SU-DHL-6 (cell line): ENCODE results near the gene KRTAP6-2.

Experiments
- H2AFZ ChIP-seq: fragments of 200-600 bp; sonication (generic); 2 replicates; pipeline ENCODE4 v1.6.1; 2014; ENCODE audit warnings: low read depth, mild to moderate bottlenecking, moderate library complexity, mixed read lengths, antibody characterized with exemption, low read length; ENCODE audit not compliant: severe bottlenecking
- H3F3A ChIP-seq: fragments of 200-600 bp; shearing (Covaris generic); 2 replicates; pipeline ENCODE4 v1.6.0; 2016; ENCODE audit warnings: antibody characterized with exemption, mild to moderate bottlenecking; ENCODE audit not compliant: insufficient read depth
- H3K27ac ChIP-seq: fragments of 200-600 bp; sonication (generic); 2 replicates; pipeline ENCODE4 v1.5.1; 2016; ENCODE audit warnings: low read depth, mild to moderate bottlenecking, low read length, moderate library complexity, mixed read lengths
- H3K27me3 ChIP-seq: fragments of 200-600 bp; sonication (generic), shearing (Covaris generic); 2 replicates; pipeline ENCODE4 v1.6.0; 2014; ENCODE audit warnings: mild to moderate bottlenecking, low read length
- H3K36me3 ChIP-seq: fragments of 200-600 bp; sonication (generic); 2 replicates; pipeline ENCODE4 v1.6.1; 2014; ENCODE audit warnings: mild to moderate bottlenecking, low read length, mixed read lengths
- H3K4me2 ChIP-seq: fragments of 300-600, 200-600 bp; shearing (Covaris generic), sonication (generic); 2 replicates; pipeline ENCODE4 v1.6.0; 2014; ENCODE audit warnings: low read length, low read depth, mild to moderate bottlenecking; ENCODE audit not compliant: poor library complexity, severe bottlenecking
- H3K4me3 ChIP-seq: fragments of 200-600 bp; sonication (generic); 2 replicates; pipeline ENCODE4 v1.5.1; 2014; ENCODE audit warnings: antibody characterized with exemption, low read length, mild to moderate bottlenecking, mixed read lengths; ENCODE audit not compliant: insufficient read depth, poor library complexity, severe bottlenecking
- H3K79me2 ChIP-seq: fragments of 200-600 bp; sonication (generic); 2 replicates; pipeline ENCODE4 v1.6.1; 2014; ENCODE audit warnings: mild to moderate bottlenecking, low read length, moderate library complexity; ENCODE audit not compliant: insufficient read depth
- H3K9ac ChIP-seq: fragments of 200-600 bp; sonication (generic); 2 replicates; pipeline ENCODE4 v1.7.0; 2014; ENCODE audit warnings: mild to moderate bottlenecking, low read length
- H3K9me2 ChIP-seq: fragments of 200-600 bp; sonication (generic); replicated peaks from 2 replicates; pipeline ENCODE4 v1.6.1; 2014; ENCODE audit warnings: low read length; ENCODE audit not compliant: insufficient read depth
- H3K9me3 ChIP-seq: fragments of 200-600 bp; sonication (generic); 2 replicates; pipeline ENCODE4 v1.6.1; 2014; ENCODE audit warnings: low read length, mixed read lengths; ENCODE audit not compliant: insufficient read depth
- H4K20me1 ChIP-seq: fragments of 200-600 bp; sonication (generic); 2 replicates; pipeline ENCODE4 v1.6.1; 2014; ENCODE audit warnings: low read depth, mild to moderate bottlenecking, antibody characterized with exemption, low read length, moderate library complexity, mixed read lengths
- EZH2phosphoT487 ChIP-seq: fragments of 200-600 bp; sonication (generic), shearing (Covaris generic); conservative IDR thresholded peaks from 2 replicates; pipeline ENCODE4 v1.6.1; 2018; ENCODE audit warnings: mild to moderate bottlenecking, antibody characterized with exemption, low read length, moderate library complexity, mixed read lengths
- TF ChIP-seq, protein P1 (sequence below): fragments of 200-600 bp; sonication (generic); IDR thresholded peaks from one replicate; pipeline ENCODE4 v1.5.1; 2017; ENCODE audit warnings: antibody characterized with exemption, mild to moderate bottlenecking, low read length, moderate library complexity; ENCODE audit not compliant: insufficient read depth, poor library complexity, severe bottlenecking

KRTAP6-2 gene

DNA sequence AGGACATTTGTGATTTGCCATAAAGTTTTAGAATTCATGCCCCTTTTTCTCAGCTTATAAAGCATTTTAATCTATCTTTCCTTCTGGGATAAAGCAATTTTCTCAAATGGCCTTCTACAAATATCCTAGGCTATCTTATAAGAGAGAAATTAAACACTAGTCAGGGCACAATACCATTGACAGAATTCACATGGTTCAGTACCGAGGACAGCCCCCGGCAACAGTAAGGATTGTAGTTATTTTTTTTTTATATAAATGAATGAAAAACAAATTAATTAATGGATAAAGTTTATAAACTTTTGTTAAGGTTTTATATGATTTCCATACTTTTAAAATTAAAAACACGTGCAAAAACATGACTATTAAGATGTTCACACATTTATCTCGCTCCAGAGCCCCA, 29.4 kb upstream of the KRTAP6-2 start:
- H2AFZ ChIP-seq: no peak overlapping the region
- TF ChIP-seq, protein P1, sequence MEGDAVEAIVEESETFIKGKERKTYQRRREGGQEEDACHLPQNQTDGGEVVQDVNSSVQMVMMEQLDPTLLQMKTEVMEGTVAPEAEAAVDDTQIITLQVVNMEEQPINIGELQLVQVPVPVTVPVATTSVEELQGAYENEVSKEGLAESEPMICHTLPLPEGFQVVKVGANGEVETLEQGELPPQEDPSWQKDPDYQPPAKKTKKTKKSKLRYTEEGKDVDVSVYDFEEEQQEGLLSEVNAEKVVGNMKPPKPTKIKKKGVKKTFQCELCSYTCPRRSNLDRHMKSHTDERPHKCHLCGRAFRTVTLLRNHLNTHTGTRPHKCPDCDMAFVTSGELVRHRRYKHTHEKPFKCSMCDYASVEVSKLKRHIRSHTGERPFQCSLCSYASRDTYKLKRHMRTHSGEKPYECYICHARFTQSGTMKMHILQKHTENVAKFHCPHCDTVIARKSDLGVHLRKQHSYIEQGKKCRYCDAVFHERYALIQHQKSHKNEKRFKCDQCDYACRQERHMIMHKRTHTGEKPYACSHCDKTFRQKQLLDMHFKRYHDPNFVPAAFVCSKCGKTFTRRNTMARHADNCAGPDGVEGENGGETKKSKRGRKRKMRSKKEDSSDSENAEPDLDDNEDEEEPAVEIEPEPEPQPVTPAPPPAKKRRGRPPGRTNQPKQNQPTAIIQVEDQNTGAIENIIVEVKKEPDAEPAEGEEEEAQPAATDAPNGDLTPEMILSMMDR: no peak
- no peak for TF ChIP-seq EZH2phosphoT487
- no peaks in the 10 kb centered on the region for H3K36me3 ChIP-seq
- no peak overlapping the region for H3K9ac ChIP-seq
- H3K27ac ChIP-seq: no peak overlapping the region
- H4K20me1 ChIP-seq: no peaks in the 10 kb centered on the region
- no peak overlapping the region for H3K4me2 ChIP-seq
- H3K27me3 ChIP-seq: no peaks in the 10 kb centered on the region
- no peaks in the 10 kb centered on the region for H3F3A ChIP-seq
- no peaks in the 10 kb centered on the region for H3K79me2 ChIP-seq
- peaks cover 10% of the 10 kb centered on the region for H3K9me3 ChIP-seq
- no peak overlapping the region for H3K4me3 ChIP-seq
- H3K9me2 ChIP-seq: no peaks in the 10 kb centered on the region

DNA sequence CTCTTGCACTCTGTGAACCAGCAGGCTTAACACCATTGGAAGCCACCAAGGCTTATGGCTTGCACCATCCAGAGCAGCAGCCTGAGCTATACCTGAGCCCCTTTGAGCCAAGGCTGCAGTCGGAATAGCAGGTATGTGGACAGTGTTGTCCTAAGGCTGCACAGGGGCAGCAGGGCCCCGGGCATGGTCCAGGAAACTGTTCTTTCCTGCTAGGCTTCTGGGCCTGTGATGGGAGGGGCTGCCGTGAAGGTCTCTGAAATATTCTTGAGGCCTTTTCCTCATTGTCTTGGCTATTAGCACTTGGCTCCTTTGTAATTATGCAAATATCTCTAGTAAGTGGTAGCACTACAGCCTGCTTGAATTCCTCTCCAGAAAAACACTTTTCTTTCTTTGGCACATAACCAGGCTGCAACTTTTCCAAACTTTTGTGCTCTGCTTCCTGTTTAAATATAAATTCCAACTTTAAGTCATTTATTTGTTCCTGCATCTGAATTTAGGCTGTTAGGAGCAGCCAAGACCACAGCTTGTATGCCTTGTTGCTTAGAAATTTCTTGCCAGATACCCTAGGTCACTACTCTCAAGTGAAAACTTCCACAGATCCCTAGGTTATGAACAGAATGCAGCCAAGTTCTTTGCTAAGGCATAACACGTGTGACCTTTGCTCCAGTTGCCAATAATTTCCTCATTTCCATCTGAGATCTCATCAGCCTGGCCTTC, 26.9 kb upstream of the KRTAP6-2 start:
- no peaks in the 10 kb centered on the region for H3K79me2 ChIP-seq
- peaks cover 10% of the 10 kb centered on the region for H3K9me3 ChIP-seq
- no peaks in the 10 kb centered on the region for H3K27me3 ChIP-seq
- TF ChIP-seq, protein P1: no peak
- no peak for TF ChIP-seq EZH2phosphoT487
- H3F3A ChIP-seq: no peaks in the 10 kb centered on the region
- H4K20me1 ChIP-seq: no peaks in the 10 kb centered on the region
- H2AFZ ChIP-seq: no peak overlapping the region
- no peak overlapping the region for H3K27ac ChIP-seq
- H3K9me2 ChIP-seq: no peaks in the 10 kb centered on the region
- H3K36me3 ChIP-seq: no peaks in the 10 kb centered on the region
- no peak overlapping the region for H3K4me2 ChIP-seq
- H3K4me3 ChIP-seq: no peak overlapping the region
- H3K9ac ChIP-seq: no peak overlapping the region

DNA sequence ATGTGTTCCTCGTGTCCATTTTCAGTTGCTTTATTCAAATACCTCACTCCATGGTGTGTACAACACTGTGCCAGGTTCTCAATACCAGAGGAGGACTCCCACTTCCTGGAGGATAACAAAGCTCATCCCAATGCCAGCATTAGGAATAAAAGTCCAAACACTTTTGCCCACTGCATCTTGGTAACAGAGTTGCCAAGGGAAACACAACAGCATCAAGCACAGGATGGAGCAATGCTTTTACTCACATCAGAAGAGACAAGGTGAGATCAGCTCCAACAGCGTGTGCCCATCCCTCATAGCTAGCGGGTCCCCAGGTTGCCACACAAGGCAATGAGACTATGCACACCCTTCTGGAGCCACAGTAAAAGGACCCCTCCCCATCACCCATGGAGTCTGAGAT, 24.7 kb upstream of the KRTAP6-2 start:
- H3K9ac ChIP-seq: no peak overlapping the region
- H3K27me3 ChIP-seq: no peaks in the 10 kb centered on the region
- no peaks in the 10 kb centered on the region for H4K20me1 ChIP-seq
- H3K4me3 ChIP-seq: no peak overlapping the region
- no peaks in the 10 kb centered on the region for H3K9me2 ChIP-seq
- H3K36me3 ChIP-seq: no peaks in the 10 kb centered on the region
- no peaks in the 10 kb centered on the region for H3K79me2 ChIP-seq
- no peak overlapping the region for H2AFZ ChIP-seq
- H3K27ac ChIP-seq: no peak overlapping the region
- H3K9me3 ChIP-seq: peaks cover 10% of the 10 kb centered on the region
- no peak overlapping the region for H3K4me2 ChIP-seq
- H3F3A ChIP-seq: no peaks in the 10 kb centered on the region
- TF ChIP-seq, protein P1: no peak
- TF ChIP-seq EZH2phosphoT487: no peak

DNA sequence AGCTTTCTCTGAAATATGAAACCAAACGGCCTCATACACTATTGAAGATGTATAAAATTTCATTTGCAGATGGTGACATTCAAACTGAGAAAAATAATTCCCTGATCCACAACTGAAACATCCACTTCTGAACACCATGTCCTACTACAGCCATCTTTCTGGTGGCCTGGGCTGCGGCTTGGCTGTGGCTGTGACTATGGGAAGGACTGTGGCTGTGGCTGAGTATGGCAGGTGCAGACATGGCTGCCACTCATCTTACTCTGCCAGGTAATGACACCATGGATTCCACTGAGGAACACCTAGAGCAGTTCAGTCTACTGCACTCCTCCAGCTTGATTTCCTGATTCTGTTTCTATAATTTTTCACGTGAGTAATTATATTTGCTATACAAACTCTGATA, 21.8 kb upstream of the KRTAP6-2 start, which contains the start of gene KRTAP20-4:
KRTAP20-4 (plus strand) TSS at position 106 of the 400 bp plus-strand sequence.
- H4K20me1 ChIP-seq: no peaks in the 10 kb centered on the region
- no peak within 1 kb of the TSS for H3K27ac ChIP-seq
- no peaks in the 10 kb centered on the region for H3K9me2 ChIP-seq
- H2AFZ ChIP-seq: no peak within 1 kb of the TSS
- peaks cover 10% of the 10 kb centered on the region for H3K9me3 ChIP-seq
- no peaks in the 10 kb centered on the region for H3K27me3 ChIP-seq
- no peaks in the 10 kb centered on the region for H3K36me3 ChIP-seq
- TF ChIP-seq, protein P1: no peak
- no peak for TF ChIP-seq EZH2phosphoT487
- H3F3A ChIP-seq: no peaks in the 10 kb centered on the region
- no peaks in the 10 kb centered on the region for H3K79me2 ChIP-seq
- H3K4me3 ChIP-seq: no peak within 1 kb of the TSS
- no peak within 1 kb of the TSS for H3K9ac ChIP-seq
- no peak within 1 kb of the TSS for H3K4me2 ChIP-seq
